Left ventricle myocardium superior (tissue), 1 donor: Measurements from ENCODE around the gene RPS6KA2. TPM values are rescaled to one million over a fixed set of nuclear protein-coding genes. Genes with fewer than 3 reads are reported as not detected.

Source experiments
- ATAC-seq: fragments of 200-7000 bp; cut with Tn5 transposase; one replicate; pipeline ENCODE4 v1.9.1; 2020; ENCODE audit warnings: mild to moderate bottlenecking, moderate library complexity
- DNase-seq: peaks from one replicate; pipeline ENCODE4 v3.0.0-alpha.2; 2020
- intact Hi-C: fragments of 100-400 bp; cut with micrococcal nuclease; formaldehyde crosslinking; loops from one replicate; pipeline ENCODE4 v1.11.0; 2022
- total RNA-seq: library from RNA; stranded (reverse); fragmentation: NEBNext Ultra II Directional; extraction: Animal tissue kit (Norgen Biotek cat#: 25700); gene quantifications from one replicate; pipeline ENCODE4 v1.2.1, GENCODE V29; 2021
- donor health status: DM: no; HTN: yes; CAD: no; lungs with severe emphysema.

RPS6KA2 gene
- total RNA-seq, 1 donor from 2014 or later = 63.4 TPM

DNA sequence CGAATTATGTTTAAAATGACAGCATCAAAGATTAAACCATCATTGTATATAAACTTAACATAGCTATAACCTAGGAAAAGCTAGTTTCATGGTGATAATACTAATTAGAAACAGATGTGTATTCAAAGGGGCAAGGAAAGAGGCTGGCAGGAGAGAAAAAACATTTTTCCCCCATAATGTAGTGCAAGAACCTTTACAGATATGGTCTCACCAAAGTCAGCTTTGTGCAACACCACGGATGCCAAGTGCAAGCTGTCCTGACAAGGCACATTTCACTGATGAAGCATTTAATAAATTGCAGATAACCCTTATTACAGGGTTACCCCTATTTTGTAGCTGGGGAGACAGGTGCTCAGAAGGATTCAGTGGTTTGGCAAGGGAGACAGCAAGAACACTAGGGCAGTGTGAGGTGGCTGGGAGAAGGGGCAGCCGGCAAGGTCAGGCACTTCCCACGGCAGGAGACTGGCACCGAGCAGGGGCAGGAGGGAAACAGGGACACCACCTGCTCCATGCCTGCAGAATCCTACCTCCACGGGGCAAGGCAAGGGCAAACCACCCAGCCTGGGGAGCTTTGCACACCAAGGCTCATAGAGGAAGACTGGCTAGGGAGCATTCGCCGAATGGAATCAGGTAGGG, 6.5 kb downstream of the RPS6KA2 start:
- no peak for DNase-seq
- peak; percentile 16 for ATAC-seq
- intact Hi-C loops = loop anchor here (10.0 kb wide), 1 partner anchor 66 kb away; no protein-coding TSS in a partner anchor

DNA sequence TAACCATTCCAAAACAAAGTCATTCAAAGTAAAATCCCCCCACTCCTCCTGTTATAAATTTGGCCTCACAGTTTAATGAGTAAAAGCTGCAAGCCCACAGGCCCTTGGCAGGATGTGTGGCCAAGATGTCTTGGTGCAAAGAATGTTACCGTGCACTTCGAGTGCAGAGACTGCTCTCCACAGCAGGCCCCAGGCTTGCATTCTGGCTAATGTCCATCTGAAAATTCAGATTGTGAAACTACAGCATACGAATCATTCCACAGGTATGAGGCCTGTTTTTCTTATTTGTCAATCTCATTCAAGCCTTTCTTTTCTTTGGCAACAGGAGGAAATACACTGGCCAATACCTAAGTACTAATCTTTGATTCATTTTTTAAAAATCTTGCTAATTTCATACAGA, 7.1 kb downstream of the RPS6KA2 start:
- peak; percentile 66 for ATAC-seq
- intact Hi-C loops = loop anchor here (10.0 kb wide), 1 partner anchor 65 kb away; no protein-coding TSS in a partner anchor
- peak; percentile 54 for DNase-seq

DNA sequence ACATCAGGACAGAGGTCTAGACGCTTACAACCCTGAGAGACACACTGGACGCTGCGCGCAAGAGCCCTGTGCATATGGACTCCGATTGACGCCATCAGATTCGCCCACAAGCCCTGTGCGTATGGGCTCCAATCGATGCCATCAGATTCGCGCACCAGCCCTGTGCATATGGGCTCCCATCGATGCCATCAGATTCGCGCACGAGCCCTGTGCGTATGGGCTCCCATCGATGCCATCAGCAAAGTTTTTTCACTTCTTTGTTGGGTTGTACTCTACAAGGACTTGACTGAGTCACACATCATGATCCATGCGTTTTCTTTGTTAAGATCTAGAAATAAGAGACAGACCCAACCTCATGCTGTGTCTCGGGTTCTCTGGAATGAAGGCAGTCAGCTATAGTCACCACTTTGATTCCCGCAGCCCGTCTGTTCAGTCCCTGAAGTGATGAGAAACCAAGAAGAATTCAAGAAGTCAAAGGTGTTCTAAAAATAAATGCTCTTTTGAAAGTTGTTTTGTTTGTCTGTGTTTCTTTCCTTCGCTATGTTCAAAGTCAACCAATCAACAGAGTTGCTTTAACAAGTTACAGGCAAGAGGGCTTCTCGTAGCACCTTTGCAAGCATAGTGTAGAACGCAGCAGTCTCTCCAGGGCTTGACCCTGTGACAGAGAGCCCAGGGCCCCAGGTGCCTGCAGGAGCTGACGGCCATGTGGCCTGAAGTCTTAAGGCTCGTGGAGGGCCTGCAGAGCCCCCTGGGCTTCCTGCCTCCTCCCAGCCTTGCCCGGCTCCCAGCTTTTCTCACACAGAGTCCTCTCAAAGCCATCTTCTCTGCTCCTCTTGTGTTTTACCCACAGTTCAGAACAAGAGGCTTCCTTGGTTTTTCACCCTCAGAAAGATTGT, 7.9 kb downstream of the RPS6KA2 start:
- ATAC-seq (no peak), DNase-seq (no peak)
- intact Hi-C loops = no loop called here

DNA sequence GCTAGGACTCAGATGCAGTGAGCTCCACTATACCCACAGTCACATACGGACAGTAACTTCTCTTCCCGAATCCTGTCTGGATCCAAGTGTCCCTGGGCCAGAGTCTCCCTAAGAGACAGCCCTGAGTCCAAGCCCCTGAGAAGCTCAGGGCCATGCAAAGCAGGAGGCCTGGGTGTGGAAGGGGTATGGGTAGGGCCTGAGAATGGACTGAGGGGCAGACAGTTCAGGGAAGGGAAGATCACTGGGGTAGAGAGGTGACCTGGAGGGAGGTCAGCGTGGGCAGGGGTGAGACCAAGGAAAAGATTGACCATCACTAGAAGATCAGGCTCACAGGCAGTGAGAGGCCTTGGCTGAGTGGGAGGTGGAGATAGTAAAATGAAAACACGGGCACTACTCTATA, 8.8 kb downstream of the RPS6KA2 start:
- ATAC-seq (no peak), DNase-seq (no peak)
- intact Hi-C loops = no loop called here

DNA sequence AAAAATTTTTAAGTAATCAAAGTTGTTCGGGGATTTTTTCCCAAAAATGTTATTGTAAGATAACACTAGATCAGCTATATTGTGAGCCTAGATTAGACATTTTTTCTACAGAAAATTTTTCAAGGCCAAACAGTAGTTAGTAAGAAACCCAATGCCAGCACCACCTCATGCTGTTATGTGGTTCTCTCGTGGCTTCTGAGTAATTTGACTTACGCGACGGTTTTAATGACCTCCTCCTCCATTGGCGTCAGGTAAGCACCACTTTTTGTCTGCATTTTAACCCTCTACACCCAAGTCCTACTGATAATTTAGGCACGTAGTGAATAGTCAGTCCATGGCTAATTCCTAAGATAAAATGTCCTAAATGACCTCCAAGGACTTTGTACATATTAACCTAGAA, 9.7 kb downstream of the RPS6KA2 start:
- ATAC-seq (no peak), DNase-seq (no peak)
- intact Hi-C loops = no loop called here

DNA sequence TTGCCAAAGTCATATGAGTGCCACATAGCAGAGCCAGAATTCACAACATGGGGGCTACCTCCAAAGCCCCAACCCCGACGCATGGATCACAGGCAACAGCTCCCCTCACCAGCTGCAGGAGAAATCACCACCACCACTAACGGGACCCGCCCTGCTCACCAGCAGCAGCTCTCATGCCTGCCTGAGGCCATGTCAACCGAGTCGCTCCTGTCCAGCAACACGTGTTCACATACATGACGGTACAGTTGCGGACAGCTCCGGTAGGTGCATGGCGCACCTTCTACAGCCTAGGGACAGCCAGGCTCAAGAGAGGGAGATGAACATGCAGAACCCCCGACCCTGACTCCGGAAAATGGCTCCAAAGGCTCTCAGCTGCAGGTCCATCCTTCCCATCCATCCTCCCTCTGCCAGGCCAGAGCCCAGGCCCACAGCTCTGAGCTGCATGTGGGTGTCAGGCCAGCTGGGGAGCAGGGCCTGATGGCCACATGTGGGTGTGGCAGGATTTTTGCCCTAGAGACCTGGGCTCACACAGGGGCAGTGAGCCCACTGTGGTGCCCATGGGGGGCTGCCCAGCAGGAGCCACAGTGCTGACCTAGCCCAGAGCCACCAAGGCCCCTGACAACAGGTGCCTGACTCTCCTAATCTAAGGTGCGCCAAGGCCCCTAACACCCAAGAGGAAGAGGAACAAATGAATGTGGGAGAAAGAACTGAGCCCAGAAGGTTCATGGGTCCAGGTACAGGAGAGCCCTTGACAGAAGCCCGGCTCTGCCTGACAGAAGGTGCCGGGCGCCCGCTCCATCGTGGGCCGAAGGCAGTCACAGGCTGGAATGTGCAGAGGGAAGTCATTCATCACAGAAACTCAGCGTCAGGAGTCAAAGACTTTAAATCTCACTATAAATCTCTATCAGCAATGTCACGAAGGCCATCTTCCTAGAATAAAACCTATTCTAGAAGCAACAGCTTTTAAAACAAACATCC, 10.5 kb downstream of the RPS6KA2 start:
- ATAC-seq (no peak), DNase-seq (no peak)
- intact Hi-C loops = no loop called here

DNA sequence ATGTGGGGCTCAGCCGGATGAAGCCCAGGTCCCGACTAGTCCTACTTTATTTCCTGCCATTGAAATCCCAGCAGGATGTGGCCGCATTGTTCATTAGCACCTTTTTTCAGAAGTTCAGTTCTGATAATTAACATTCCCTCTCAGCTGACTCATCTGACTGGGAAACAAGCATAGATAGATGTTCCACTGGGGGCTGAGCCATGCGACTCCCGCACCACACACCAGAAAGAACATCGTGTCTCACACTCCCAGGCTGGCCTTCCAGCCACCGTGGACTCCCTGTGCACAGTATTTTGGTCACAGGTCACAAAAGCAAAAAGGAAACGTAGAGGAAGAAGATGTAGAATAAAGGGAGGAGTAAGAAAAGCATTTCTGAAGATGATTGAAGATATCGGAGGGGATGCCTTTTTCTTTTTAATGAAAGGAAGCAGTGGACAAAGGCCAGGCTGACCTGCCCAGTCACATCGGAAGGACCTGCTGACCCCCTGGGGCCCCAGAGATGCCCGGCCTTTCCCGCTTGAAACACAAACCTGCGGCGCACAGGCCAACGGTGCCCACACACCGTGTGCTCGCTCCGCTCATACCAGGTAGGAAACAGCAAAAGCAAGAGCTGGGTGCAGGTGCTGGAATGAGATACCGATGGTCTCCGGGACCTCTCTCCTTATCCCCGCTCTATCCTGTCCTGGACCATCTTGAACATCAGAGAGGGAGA, 11.8 kb downstream of the RPS6KA2 start:
- intact Hi-C loops = no loop called here
- DNase-seq = peak; percentile 64

DNA sequence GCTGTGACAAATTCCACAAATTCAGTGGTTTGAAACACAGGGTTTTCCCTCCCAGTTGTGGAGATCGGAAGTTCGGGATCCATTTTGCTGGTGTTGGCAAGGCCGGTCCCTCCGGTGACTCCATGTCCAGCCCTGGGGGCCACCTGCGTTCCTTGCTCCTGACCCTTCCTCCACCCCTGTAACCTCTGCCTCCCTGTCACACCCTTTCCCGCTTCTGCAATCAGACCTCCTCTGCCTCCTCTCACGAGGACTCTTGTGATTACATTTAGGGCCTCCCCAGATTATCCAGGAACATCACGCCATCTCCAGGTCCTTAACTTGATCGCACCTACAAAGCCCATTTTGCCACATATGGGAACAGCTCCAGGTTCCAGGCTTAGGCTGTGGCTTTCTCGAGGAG, 12.5 kb downstream of the RPS6KA2 start:
- peak; percentile 16 for ATAC-seq
- intact Hi-C loops = no loop called here

More for the DNA sequence above, 11.8 kb downstream of the RPS6KA2 start:
- ATAC-seq = peak; percentile 77

DNA sequence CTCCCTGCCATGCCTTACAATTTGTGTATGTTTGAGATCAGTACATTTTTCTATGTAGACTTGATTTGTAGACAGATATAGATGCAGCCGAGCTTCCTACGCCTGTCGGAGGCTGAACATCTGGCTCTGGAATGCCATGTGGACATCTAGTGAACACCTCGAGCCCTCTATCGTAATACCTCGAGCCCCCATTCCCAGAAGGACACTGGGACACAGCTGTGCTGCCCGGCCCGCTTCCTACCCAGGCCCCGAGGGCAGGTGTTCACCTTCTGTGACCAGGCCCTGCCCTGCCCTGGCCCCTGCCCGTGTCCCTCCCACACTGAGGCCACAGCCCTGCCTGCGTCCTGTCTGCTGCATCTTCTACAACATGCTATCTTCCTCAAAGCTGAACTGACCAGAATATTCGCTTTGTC, 12.9 kb downstream of the RPS6KA2 start:
- intact Hi-C loops = no loop called here
- ATAC-seq = peak; percentile 7
- DNase-seq = no peak

More for the DNA sequence above, 12.5 kb downstream of the RPS6KA2 start:
- DNase-seq = no peak

DNA sequence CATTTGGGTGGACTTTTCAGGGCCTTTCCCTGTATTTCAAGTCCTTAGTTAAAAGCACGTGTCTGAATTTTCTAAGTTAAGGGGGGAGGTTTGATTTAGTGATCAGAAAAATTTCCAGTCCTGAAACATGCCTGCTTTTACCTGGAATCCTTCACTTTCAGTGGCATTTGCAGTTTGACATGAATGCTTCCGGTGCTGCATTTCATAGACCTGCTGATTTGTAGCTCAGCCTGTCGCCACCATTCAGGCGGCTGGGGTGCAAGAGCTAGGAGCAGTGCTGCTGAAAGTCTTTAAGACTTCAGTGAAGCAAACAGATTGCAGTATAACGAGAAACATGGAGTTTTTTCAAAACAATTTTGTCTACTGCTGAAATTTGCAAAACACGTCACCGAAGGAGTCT, 14.0 kb downstream of the RPS6KA2 start:
- intact Hi-C loops = no loop called here
- no peak for DNase-seq
- no peak for ATAC-seq

DNA sequence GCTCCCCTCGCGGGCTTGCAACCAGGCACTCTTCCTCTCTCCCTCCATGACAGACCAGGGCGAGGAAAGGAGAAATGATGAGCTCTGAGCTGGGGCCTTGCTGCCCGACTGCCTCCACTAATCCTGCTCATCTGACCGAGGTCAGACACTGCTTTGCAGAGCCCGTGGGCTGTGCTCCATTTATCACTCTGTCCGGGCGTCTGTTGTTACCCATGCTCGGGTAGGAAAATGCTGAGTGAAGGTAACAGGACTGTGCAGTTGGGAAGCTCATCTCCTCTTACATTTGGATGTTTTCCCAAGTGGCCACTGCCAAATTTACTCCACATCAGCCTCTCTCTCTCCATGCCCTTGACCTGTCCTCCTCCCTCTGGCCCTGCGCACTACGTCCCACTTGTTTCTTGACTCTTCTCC, 14.6 kb downstream of the RPS6KA2 start:
- intact Hi-C loops = no loop called here
- DNase-seq (no peak), ATAC-seq (peak; percentile 77)

DNA sequence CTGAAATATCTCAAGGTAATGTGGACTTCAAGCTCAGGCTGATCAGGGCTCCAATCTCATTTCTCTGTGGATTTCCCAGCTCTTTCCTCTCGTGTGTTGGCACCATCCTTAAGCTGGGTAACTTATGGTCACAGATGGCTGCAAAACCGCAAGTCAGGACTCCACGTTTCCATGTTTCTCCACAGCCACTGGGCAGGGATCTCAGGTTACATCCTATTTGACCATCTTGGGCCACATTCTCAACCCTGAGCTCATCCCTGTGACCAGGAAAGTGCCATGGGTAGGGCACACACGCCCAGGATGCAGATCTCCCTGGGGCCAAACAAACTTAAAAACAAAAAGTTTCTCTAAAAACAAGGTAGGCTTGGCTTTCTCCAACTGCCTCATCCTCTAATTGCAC, 15.4 kb downstream of the RPS6KA2 start:
- ATAC-seq = no peak
- intact Hi-C loops = no loop called here
- no peak for DNase-seq

DNA sequence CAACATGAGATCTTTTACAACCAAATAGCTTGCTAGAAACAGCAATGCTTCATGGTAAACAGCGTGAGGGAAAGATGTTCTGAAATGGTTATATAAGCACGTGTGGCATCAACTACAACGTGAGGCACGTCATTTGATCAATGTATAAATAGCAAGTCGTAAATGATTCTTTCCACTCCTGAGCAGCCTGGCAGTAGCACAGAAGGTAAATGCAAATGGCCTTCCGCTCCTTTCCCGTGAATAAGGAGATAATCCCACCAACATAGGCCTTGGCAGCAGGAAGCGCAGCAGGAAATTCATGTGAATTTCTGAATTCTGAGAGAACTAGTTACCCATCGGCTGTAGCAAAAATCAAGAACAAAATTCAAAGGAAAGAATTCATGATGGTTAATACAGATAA, 17.0 kb downstream of the RPS6KA2 start:
- no peak for DNase-seq
- ATAC-seq = no peak
- intact Hi-C loops = no loop called here

DNA sequence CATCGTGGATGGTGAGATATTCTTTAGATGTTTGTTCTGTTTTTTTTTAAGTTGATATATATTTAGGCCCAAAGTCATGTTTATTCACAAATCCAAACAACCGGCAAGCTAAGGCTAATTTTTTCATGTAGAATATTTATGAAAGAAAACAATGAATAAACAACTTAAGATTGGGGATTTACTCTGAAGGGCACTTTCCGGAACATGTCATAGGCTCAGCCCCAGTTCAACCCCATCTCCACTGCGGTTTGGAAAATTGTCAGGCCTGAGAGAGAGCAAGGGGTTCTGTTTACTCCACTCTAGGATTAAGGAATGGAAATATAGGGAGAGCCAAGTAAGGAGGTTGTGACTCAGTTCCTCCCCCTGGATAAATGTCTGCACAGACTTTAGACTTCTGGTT, 18.3 kb downstream of the RPS6KA2 start:
- no peak for ATAC-seq
- DNase-seq = no peak
- intact Hi-C loops = no loop called here

DNA sequence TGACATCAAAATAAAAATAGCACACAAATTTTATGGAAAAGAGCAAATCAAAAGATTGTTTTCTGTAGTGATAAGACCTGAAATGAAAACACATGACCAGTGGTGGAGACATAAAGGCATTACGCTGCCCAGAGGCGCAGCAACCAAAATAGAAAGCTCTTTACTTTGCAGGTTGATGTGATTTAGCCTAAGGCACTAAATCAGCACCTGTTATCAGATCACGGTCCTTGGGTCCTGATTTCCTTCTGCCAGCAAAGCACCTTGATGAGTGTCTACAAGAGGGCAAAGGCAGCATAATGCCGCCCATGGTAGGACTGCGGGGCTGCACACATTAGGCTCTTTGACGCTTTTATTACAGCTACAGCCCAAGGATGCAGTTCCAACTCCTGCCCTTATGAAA, 21.3 kb downstream of the RPS6KA2 start:
- intact Hi-C loops = no loop called here
- no peak for DNase-seq
- ATAC-seq = no peak

DNA sequence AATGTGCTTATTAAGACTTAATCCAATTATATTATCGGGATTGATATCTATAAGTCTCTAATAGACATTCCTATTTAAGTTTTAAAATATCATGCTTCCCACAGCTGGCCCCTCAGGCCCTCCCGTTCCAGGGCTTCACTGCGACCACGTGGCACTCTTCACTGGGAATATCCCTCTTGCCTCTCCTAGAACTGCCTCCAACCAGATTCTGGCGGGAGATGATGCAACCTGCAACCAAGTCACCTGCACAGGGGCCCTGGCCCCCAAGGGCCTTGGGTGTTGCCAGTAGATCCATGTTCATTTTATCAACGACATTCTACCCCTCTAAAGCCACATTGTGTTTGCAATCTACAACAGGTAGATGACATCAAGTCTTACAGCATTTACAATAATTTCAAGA, 22.1 kb downstream of the RPS6KA2 start:
- DNase-seq (no peak), ATAC-seq (no peak)

DNA sequence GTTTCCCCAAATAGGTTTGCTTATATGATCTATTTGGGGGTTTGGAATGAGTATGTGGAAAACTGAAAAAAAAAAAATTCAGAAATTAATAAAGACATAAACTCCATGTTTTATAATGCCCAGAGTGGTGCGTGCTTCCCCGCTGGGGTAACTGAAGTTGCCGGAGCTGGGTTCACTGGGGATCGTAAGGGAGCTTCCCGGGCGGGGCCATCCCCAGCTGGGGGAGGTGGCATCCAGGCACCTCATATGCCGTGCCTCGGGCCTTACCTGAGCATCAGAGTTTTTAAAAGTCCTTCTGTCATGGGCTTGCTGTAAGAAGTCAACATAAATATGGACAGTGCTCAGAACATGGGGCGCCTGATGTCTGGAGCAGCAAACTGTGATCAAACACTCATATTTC, 22.7 kb downstream of the RPS6KA2 start:
- no peak for ATAC-seq
- intact Hi-C loops = no loop called here
- no peak for DNase-seq

More for the DNA sequence above, 22.1 kb downstream of the RPS6KA2 start:
- intact Hi-C loops = no loop called here

DNA sequence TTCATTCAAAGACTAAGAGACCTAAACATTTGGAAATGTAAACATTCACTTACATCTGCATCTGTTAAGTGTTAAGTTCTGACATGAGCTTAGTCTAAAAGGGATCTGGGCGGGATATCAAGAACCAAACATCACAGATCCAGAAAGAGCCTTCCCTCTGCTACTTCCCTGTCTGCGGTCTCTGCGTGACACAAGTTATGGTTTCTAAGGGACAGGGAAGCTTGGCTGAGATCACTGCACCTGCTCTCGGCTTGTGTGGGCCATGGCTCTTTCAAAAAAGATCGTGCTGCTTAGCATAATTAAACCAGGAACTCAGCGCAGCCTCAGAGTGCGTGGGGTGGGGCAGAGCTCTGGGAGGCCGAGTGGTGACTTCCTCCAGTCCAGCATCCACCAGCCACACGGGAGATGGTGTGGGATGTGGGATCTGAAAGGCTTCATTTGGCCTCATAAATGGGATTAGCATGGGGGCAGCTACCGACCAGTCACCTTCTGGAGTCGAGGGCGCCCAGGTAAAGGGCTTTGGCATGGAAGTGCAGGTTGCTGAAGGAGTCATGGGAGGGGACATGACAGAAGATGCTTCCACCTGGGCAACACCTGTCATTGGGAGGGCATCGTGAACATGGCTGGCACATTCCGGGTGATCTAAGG, 23.9 kb downstream of the RPS6KA2 start:
- ATAC-seq (no peak), DNase-seq (no peak)
- intact Hi-C loops = no loop called here
